CD4-positive, alpha-beta memory T cell (primary cell): ENCODE data around the gene FARP2. TPM values are rescaled to one million over a fixed set of nuclear protein-coding genes. Genes with fewer than 3 reads are reported as not detected.
A peak's percentile ranks its signal among the peaks of the same experiment; 100 is the strongest.

ENCODE experiments used
- CTCF ChIA-PET: fragments of 350-600 bp; sonication (Branson Sonifier 250); formaldehyde crosslinking; loops from one replicate; lab custom pipeline; 2021; ENCODE audit warnings: inconsistent platforms; ENCODE audit not compliant: partially characterized antibody; lab: Charles Lee
- POLR2A ChIA-PET: fragments of 350-600 bp; sonication (Branson Sonifier 250); formaldehyde crosslinking; loops from one replicate; lab custom pipeline; 2021; ENCODE audit not compliant: partially characterized antibody; lab: Charles Lee
- DNase-seq, 5 donors: peaks; one replicate each; pipeline versions ENCODE4 v3.0.0 to v3.0.0-alpha.2; 2020 to 2022; ENCODE audit warnings: mixed read lengths in 1 of 5
- H3K27ac ChIP-seq: one replicate; pipeline ENCODE4 v1.7.0; 2013; ENCODE audit warnings: low read depth, low read length
- H3K27me3 ChIP-seq: 2 replicates; pipeline ENCODE4 v1.7.0; 2013; ENCODE audit warnings: mild to moderate bottlenecking, low read length, moderate library complexity; ENCODE audit not compliant: insufficient read depth
- H3K36me3 ChIP-seq: 2 replicates; pipeline ENCODE4 v1.7.0; 2013; ENCODE audit warnings: mild to moderate bottlenecking, low read length, moderate library complexity; ENCODE audit not compliant: insufficient read depth
- H3K4me1 ChIP-seq: 2 replicates; pipeline ENCODE4 v1.7.0; 2013; ENCODE audit warnings: mild to moderate bottlenecking, low read length, moderate library complexity; ENCODE audit not compliant: insufficient read depth
- H3K4me3 ChIP-seq, 2 donors: one replicate each; pipeline ENCODE4 v1.7.0; 2013; ENCODE audit warnings: low read length in 2 of 2, mild to moderate bottlenecking in 1 of 2
- H3K9me3 ChIP-seq, 2 donors: one replicate each; pipeline ENCODE4 v1.7.0; 2013; ENCODE audit warnings: low read length in 2 of 2, control low read depth in 1 of 2; ENCODE audit not compliant: control insufficient read depth in 1 of 2
- H3K27ac Mint-ChIP-seq, 7 donors: one replicate each; pipeline ENCODE4 v1.8.0; 2020 to 2021; ENCODE audit warnings: mixed read lengths in 7 of 7, mild to moderate bottlenecking in 6 of 7, inconsistent platforms in 3 of 7, moderate library complexity in 3 of 7
- H3K27me3 Mint-ChIP-seq, 2 donors: one replicate each; pipeline ENCODE4 v1.8.0; 2020 to 2021; ENCODE audit warnings: mixed read lengths in 2 of 2
- H3K36me3 Mint-ChIP-seq, 2 donors: one replicate each; pipeline ENCODE4 v1.8.0; 2020 to 2021; ENCODE audit warnings: mixed read lengths in 2 of 2, inconsistent platforms in 1 of 2, mild to moderate bottlenecking in 1 of 2
- H3K4me1 Mint-ChIP-seq, 4 donors: one replicate each; pipeline ENCODE4 v1.8.0; 2020 to 2021; ENCODE audit warnings: mixed read lengths in 4 of 4, mild to moderate bottlenecking in 1 of 4
- H3K4me3 Mint-ChIP-seq, 8 donors: one replicate each; pipeline ENCODE4 v1.8.0; 2020 to 2021; ENCODE audit warnings: mixed read lengths in 8 of 8, mild to moderate bottlenecking in 7 of 8, moderate library complexity in 6 of 8, inconsistent platforms in 3 of 8
- H3K9me3 Mint-ChIP-seq, 8 donors: one replicate each; pipeline ENCODE4 v1.8.0; 2020 to 2021; ENCODE audit warnings: mixed read lengths in 8 of 8, mild to moderate bottlenecking in 5 of 8, inconsistent platforms in 3 of 8, moderate library complexity in 1 of 8
- intact Hi-C: fragments of 100-400 bp; cut with micrococcal nuclease; formaldehyde crosslinking; loops from one replicate; pipeline ENCODE4 v1.15.1; 2023
- microRNA-seq: library from miRNA; unstranded; fragments of <30 nt; microRNA quantifications from one replicate; pipeline ENCODE4 v1.2.0, GENCODE V29; 2021; ENCODE audit warnings: borderline replicate concordance, borderline number of aligned reads, borderline microRNAs expressed, mixed read lengths
- polyA plus RNA-seq, 2 donors: library from polyadenylated mRNA; unstranded; fragments of 300-500 nt; fragmentation: Illumina TruSeq; gene quantifications; one replicate each; pipeline ENCODE4 v1.2.3, GENCODE V29; 2021
- total RNA-seq, 2 experiments: library from RNA; stranded (reverse); gene quantifications; one replicate each; pipeline ENCODE4 v1.2.3, GENCODE V29; 2021

FARP2 gene
- total and polyA plus RNA-seq, 4 experiments from 2014 or later, result 3.9 to 21.8 (median 11.4) TPM

DNA sequence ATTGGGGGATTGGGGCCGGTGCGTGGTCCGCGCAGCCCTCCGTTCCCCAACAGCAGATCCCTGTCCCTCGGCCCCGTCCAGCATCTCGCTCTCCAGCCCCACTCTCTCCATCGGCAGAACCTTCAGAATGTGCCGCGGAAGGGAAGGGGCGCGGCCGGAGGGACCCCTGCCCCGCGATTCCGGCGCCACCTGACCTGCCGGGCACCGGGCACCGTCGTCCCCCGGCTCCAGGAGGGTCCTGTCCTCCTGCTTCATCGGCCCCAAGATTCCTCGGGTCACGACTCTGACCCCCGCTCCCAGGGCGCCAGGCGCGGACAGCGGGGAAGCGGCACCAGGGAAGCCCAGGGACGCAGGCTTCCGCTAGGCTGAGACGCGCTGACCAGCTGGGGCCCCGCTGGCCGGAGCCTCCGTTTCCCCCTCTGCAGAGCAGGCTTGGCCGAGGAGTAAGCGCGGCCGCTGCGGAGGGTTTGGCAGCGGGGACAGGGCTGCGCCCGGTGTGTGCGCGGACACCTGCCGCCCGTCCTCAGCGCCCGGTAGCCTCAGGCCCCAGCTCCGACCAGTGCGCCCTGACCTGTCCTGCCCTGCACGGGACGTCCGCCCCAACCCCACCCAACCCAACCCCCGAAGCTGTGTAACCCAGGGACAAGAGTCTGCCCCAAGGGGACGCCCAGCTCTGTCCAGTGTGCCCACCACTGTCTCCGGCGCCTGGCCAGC is 185.6 kb downstream of the FARP2 start:
- no peaks in the 10 kb centered on the region for H3K27me3 ChIP-seq
- POLR2A ChIA-PET, result no interaction called here
- Mint-ChIP-seq H3K9me3 (no peaks in the 10 kb centered on the region), H3K27ac (no peak overlapping the region), H3K4me1 (peaks cover 0 to 6% (median 4%) of the 10 kb centered on the region in 4 donors), H3K27me3 (peaks cover 9 to 14% of the 10 kb centered on the region in 2 donors), H3K36me3 (no peaks in the 10 kb centered on the region), H3K4me3 (no peak overlapping the region)
- CTCF ChIA-PET, result no interaction called here
- no peaks in the 10 kb centered on the region for H3K4me1 ChIP-seq
- H3K9me3 ChIP-seq, result no peaks in the 10 kb centered on the region
- intact Hi-C loops, result no loop called here
- no peak for DNase-seq
- H3K27ac ChIP-seq, result no peak overlapping the region
- H3K36me3 ChIP-seq, result no peaks in the 10 kb centered on the region
- no peak overlapping the region for H3K4me3 ChIP-seq

DNA sequence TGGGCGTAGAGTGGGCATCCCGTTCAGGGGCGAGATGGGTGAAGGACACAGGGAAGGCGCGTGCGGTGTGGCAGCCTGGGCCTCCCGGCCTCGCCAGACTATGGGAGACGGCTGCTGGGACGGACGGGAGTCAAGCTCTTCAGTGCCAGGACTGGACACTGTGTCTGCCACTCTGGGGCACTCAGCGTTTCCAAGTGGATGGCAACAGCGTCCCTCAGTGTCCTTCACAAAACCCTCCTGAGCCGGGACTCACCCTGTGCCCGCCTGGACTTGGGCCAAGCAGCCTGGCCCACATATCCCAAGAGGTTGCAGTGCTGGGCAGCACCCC is 186.2 kb downstream of the FARP2 start:
- no peaks in the 10 kb centered on the region for H3K36me3 Mint-ChIP-seq
- Histone ChIP-seq H3K9me3 (no peaks in the 10 kb centered on the region), H3K27me3 (no peaks in the 10 kb centered on the region), H3K4me3 (no peak overlapping the region), H3K36me3 (no peaks in the 10 kb centered on the region), H3K4me1 (no peaks in the 10 kb centered on the region), H3K27ac (no peak overlapping the region)
- H3K27ac Mint-ChIP-seq, result no peak overlapping the region
- peak overlapping the region in 2 of 8 donors; percentile 13 to 35 for H3K4me3 Mint-ChIP-seq
- POLR2A ChIA-PET, result no interaction called here
- DNase-seq, result no peak
- CTCF ChIA-PET, result no interaction called here
- peaks cover 12 to 18% of the 10 kb centered on the region in 2 donors for H3K27me3 Mint-ChIP-seq
- H3K4me1 Mint-ChIP-seq, result peaks cover 0 to 6% (median 4%) of the 10 kb centered on the region in 4 donors
- intact Hi-C loops, result no loop called here
- H3K9me3 Mint-ChIP-seq, result no peaks in the 10 kb centered on the region

Small RNA genes lying within 50 kb of the gene (microRNA-seq; reads per million reads assigned to microRNA genes)
- not detected for gene MIR3133

Other genes with a start within 250 kb of the FARP2 start
- gene PASK, start 206.8 kb upstream of the FARP2 start, total RNA-seq, result 100 to 1,000 TPM; 290 to 309 TPM
- gene PASK, start 206.8 kb upstream of the FARP2 start, polyA plus RNA-seq, result 10 to 100 TPM; 38.2 to 50.0 TPM
- 10 to 100 TPM; 61.3 to 68.9 TPM for gene PPP1R7, start 205.8 kb upstream of the FARP2 start, total RNA-seq
- gene PPP1R7, start 205.8 kb upstream of the FARP2 start, polyA plus RNA-seq, result 100 to 1,000 TPM; 114 to 119 TPM
- gene ANO7, start 167.6 kb upstream of the FARP2 start, total RNA-seq, result under 1 TPM; 0.53 to 0.81 TPM
- under 1 TPM in 1 of 2 donors, not detected in 1; 0.13 TPM for gene ANO7, start 167.6 kb upstream of the FARP2 start, polyA plus RNA-seq
- gene HDLBP, start 40.6 kb upstream of the FARP2 start, total RNA-seq, result 100 to 1,000 TPM; 166 to 183 TPM
- 10 to 100 TPM; 24.7 to 82.3 TPM for gene HDLBP, start 40.6 kb upstream of the FARP2 start, polyA plus RNA-seq
- gene SEPTIN2, start 40.4 kb upstream of the FARP2 start, total RNA-seq, result 100 to 1,000 TPM; 332 to 362 TPM
- gene SEPTIN2, start 40.4 kb upstream of the FARP2 start, polyA plus RNA-seq, result 100 to 1,000 TPM; 187 to 249 TPM
- gene STK25, start 152.3 kb downstream of the FARP2 start, total RNA-seq, result 100 to 1,000 TPM; 178 to 182 TPM
- 10 to 100 TPM; 88.6 to 88.7 TPM for gene STK25, start 152.3 kb downstream of the FARP2 start, polyA plus RNA-seq
- not detected for gene BOK, start 202.5 kb downstream of the FARP2 start, total RNA-seq
- not detected for gene BOK, start 202.5 kb downstream of the FARP2 start, polyA plus RNA-seq